GM18499 (cell line): ENCODE results near the gene MYO1G.
"Not testable (repeated sequence)": the region's sequence is repeated elsewhere in the genome, so short reads cannot be mapped to it uniquely, and the experiment has no call there.

Source experiments
- ATAC-seq: cut with Tn5 transposase; IDR thresholded peaks from one replicate; pipeline ENCODE4 v1.9.1; 2021; ENCODE audit warnings: moderate number of reproducible peaks; ENCODE audit not compliant: insufficient read depth, unreplicated experiment

Gene MYO1G

GRCh38 chr7:45000093-45001032 lies 21.5 kb upstream of the MYO1G start, which contains the start of gene CCM2:
CCM2 (plus strand) TSS chr7:45000201; CDS start chr7:45000334, 133 bp downstream.
- ATAC-seq = no peak

GRCh38 chr7:44999245-45000092 lies 20.7 kb upstream of the MYO1G start:
- peak; percentile 29 for ATAC-seq

GRCh38 chr7:44998153-44998871 lies 19.5 kb upstream of the MYO1G start:
- no peak for ATAC-seq

- no peak for ATAC-seq
Measured at GRCh38 chr7:44995555-44996493, 17.0 kb upstream of the MYO1G start.

- ATAC-seq = no peak
Measured at GRCh38 chr7:44994877-44995554, 16.2 kb upstream of the MYO1G start.

GRCh38 chr7:44992004-44992795 lies 13.4 kb upstream of the MYO1G start:
- not testable (repeated sequence) for ATAC-seq

GRCh38 chr7:44990109-44991023 lies 11.6 kb upstream of the MYO1G start:
- ATAC-seq = no peak

- no peak for ATAC-seq
Measured at GRCh38 chr7:44989132-44989531, 10.3 kb upstream of the MYO1G start.

GRCh38 chr7:44988701-44989100 lies 9.9 kb upstream of the MYO1G start:
- no peak for ATAC-seq

GRCh38 chr7:44987996-44988395 lies 9.2 kb upstream of the MYO1G start:
- ATAC-seq = no peak

- ATAC-seq = no peak
Measured at GRCh38 chr7:44987457-44987856, 8.6 kb upstream of the MYO1G start.

GRCh38 chr7:44986218-44987053 lies 7.6 kb upstream of the MYO1G start:
- ATAC-seq = peak; percentile 72

- ATAC-seq = no peak
Measured at GRCh38 chr7:44985900-44986217, 7.0 kb upstream of the MYO1G start.

GRCh38 chr7:44985033-44985695 lies 6.3 kb upstream of the MYO1G start:
- ATAC-seq = no peak

- ATAC-seq = no peak
Measured at GRCh38 chr7:44984478-44984758, 5.6 kb upstream of the MYO1G start.
